K562 (cell line): ENCODE data around the gene PRR14L. TPM values are rescaled to one million over a fixed set of nuclear protein-coding genes. Genes with fewer than 3 reads are reported as not detected.

Experiments used
- ADNP ChIP-seq: fragments of 200-800 bp; sonication (Bioruptor generic); IDR thresholded peaks from 2 replicates; pipeline ENCODE4 v1.6.1; 2016; ENCODE audit warnings: missing genetic modification characterization, missing compliant biosample characterization
- ARHGAP35 ChIP-seq: fragments of 450-650 bp; IDR thresholded peaks from 2 replicates; pipeline ENCODE4 v1.6.1; 2018; ENCODE audit not compliant: partially characterized antibody
- BCOR ChIP-seq: fragments of 450-650 bp; IDR thresholded peaks from 2 replicates; pipeline ENCODE4 v1.6.1; 2016
- C11orf30 ChIP-seq: fragments of 450-650 bp; IDR thresholded peaks from 2 replicates; pipeline ENCODE4 v1.6.1; 2016; ENCODE audit warnings: low read depth, mild to moderate bottlenecking
- CREM ChIP-seq: IDR thresholded peaks from 2 replicates; pipeline ENCODE4 v1.6.1; 2014; ENCODE audit warnings: antibody characterized with exemption, low read depth
- FIP1L1 ChIP-seq: fragments of 200-400 bp; formaldehyde crosslinking; IDR thresholded peaks from 2 replicates; pipeline ENCODE4 v1.6.1; 2018; ENCODE audit warnings: mild to moderate bottlenecking, low read depth, low read length; ENCODE audit not compliant: poor library complexity, severe bottlenecking
- GABPA ChIP-seq: fragments of 200-800 bp; sonication (Bioruptor generic); conservative IDR thresholded peaks from 2 replicates; pipeline ENCODE4 v1.6.1; 2016; ENCODE audit warnings: low read depth, missing genetic modification characterization, missing compliant biosample characterization
- MYC ChIP-seq, 2 experiments: fragments of 250-450 bp in 1 of 2; sonication (Bioruptor Pico) in 1 of 2; IDR thresholded peaks; 2 replicates each; pipeline versions ENCODE4 v1.5.1 to v1.6.1; 2012 to 2021; ENCODE audit warnings: low read depth in 2 of 2, borderline replicate concordance in 1 of 2, improper control_type of control experiment in 1 of 2, low read length in 1 of 2, mild to moderate bottlenecking in 1 of 2, moderate library complexity in 1 of 2
- NEUROD1 ChIP-seq: fragments of 150-350 bp; IDR thresholded peaks from 2 replicates; pipeline ENCODE4 v1.6.1; 2014; ENCODE audit warnings: borderline replicate concordance, low read length, low read depth; ENCODE audit not compliant: partially characterized antibody
- RNF2 ChIP-seq: sonication (generic); IDR thresholded peaks from 2 replicates; pipeline ENCODE4 v1.6.1; 2016
- SMAD3 ChIP-seq: fragments of 450-650 bp; formaldehyde crosslinking; conservative IDR thresholded peaks from 2 replicates; pipeline ENCODE4 v1.4.0; 2020; ENCODE audit warnings: mild to moderate bottlenecking
- SPI1 ChIP-seq: IDR thresholded peaks from 2 replicates; pipeline ENCODE4 v1.6.1; 2011; ENCODE audit warnings: low read depth, low read length, control low read depth, borderline replicate concordance
- polyA plus RNA-seq, 8 experiments: library from polyadenylated mRNA; depleted of rRNA in 4 of 8; stranded (reverse) in 5 of 8; unstranded in 3 of 8; fragments of >200 nt; fragmentation: Nextera tagmentation in 2 of 8; fragmentation: Illumina TruSeq in 1 of 8; extraction: Ambion mirVana in 2 of 8; extraction: Trizol in 1 of 8; gene quantifications; 2 replicates each; pipeline versions ENCODE4 v1.2.1 to v1.2.3, GENCODE V29; 2011 to 2014; ENCODE audit warnings: inconsistent platforms in 1 of 8, missing spikeins in 1 of 8
- total RNA-seq, 7 experiments: library from RNA; depleted of rRNA in 6 of 7; stranded (reverse); fragments of >200 nt in 6 of 7; fragmentation: Illumina TruSeq in 2 of 7; extraction: Trizol in 2 of 7; gene quantifications; 2 replicates each; pipeline versions ENCODE4 v1.2.1 to v1.2.3, GENCODE V29; 2011 to 2021; ENCODE audit warnings: low replicate concordance in 1 of 7
- TF ChIP-seq, protein P1 (sequence below): fragments of 450-650 bp; IDR thresholded peaks from 2 replicates; pipeline ENCODE4 v1.6.1; 2014; ENCODE audit warnings: low read depth, mild to moderate bottlenecking, moderate library complexity, borderline replicate concordance
- TF ChIP-seq, protein P2 (sequence below): fragments of 150-350 bp; conservative IDR thresholded peaks from 2 replicates; pipeline ENCODE4 v1.6.1; 2014; ENCODE audit warnings: low read length

PRR14L gene
- total and polyA plus RNA-seq, 9 of the 15 experiments (the other 6 are each of a cell fraction or from before 2014, with no cell fraction given) = 2.8 to 36.3 (median 12.3) TPM

DNA sequence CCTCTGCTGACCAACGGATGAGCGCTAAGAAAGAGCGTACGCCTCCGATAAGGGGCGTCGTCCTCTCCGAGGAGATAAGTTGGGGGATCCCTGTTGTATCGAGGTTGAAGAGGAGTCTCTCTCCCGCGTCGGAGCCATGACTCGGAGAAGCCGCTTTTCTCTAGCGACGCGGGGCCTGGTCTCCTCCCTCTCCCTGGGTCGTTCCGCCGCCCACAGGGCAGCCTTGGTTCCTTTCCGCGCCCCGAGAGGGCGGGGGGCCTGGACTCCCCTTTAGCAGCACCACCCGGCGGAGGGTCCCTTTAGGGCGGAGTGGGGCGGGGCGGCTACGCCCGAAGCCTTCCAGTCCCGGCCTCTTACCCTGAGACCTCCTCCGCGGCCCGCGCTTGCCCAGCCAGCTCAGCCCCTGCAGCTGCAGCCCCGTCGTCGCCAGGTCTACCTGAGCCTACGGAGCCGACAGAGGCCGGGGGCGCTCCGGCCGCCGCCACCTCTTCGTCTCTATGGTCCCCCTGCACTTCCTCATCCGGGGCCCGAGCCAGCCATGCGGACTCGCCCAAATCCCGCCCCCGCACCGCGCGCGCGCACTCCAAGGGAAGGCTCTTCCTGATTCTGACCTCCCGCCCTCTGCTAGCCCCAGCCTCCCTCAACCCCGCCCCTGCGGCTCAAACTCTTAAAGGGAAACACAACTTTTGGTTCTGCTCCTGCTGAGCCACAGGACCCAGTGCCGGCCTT is at the start of gene PRR14L (continued):
- TF ChIP-seq, protein P1, sequence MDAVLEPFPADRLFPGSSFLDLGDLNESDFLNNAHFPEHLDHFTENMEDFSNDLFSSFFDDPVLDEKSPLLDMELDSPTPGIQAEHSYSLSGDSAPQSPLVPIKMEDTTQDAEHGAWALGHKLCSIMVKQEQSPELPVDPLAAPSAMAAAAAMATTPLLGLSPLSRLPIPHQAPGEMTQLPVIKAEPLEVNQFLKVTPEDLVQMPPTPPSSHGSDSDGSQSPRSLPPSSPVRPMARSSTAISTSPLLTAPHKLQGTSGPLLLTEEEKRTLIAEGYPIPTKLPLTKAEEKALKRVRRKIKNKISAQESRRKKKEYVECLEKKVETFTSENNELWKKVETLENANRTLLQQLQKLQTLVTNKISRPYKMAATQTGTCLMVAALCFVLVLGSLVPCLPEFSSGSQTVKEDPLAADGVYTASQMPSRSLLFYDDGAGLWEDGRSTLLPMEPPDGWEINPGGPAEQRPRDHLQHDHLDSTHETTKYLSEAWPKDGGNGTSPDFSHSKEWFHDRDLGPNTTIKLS = peak; percentile 80; the same call in 1 of the 2 replicates
- TF ChIP-seq NEUROD1 = peak; percentile 83
- peak; percentile 57; the same call in 1 of the 2 replicates for TF ChIP-seq C11orf30
- TF ChIP-seq ARHGAP35 = no peak
- TF ChIP-seq FIP1L1 = peak; percentile 64
- peak; percentile 83 for TF ChIP-seq GABPA (tag)
- TF ChIP-seq, protein P2, sequence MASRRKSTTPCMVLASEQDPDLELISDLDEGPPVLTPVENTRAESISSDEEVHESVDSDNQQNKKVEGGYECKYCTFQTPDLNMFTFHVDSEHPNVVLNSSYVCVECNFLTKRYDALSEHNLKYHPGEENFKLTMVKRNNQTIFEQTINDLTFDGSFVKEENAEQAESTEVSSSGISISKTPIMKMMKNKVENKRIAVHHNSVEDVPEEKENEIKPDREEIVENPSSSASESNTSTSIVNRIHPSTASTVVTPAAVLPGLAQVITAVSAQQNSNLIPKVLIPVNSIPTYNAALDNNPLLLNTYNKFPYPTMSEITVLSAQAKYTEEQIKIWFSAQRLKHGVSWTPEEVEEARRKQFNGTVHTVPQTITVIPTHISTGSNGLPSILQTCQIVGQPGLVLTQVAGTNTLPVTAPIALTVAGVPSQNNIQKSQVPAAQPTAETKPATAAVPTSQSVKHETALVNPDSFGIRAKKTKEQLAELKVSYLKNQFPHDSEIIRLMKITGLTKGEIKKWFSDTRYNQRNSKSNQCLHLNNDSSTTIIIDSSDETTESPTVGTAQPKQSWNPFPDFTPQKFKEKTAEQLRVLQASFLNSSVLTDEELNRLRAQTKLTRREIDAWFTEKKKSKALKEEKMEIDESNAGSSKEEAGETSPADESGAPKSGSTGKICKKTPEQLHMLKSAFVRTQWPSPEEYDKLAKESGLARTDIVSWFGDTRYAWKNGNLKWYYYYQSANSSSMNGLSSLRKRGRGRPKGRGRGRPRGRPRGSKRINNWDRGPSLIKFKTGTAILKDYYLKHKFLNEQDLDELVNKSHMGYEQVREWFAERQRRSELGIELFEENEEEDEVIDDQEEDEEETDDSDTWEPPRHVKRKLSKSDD = no peak
- peak; percentile 100 for TF ChIP-seq SPI1
- TF ChIP-seq CREM = 0 out of 2 replicates have a peak, but pooled peaks have one; percentile 35
- TF ChIP-seq ADNP (tag) = no peak
- peak; percentile 96 for TF ChIP-seq MYC (IDR thresholded peaks at IDR 0.05; ENCODE audit: low read depth, low read length)
- TF ChIP-seq MYC (CRISPR knock-in tag; IDR thresholded peaks at IDR 0.05; ENCODE audit: borderline replicate concordance, low read depth) = peak; percentile 82; the same call in 1 of the 2 replicates
- TF ChIP-seq RNF2 = peak; percentile 23; the same call in 1 of the 2 replicates
- no peak for TF ChIP-seq SMAD3 (CRISPR knock-in tag)
- TF ChIP-seq BCOR = no peak
